MCF 10A (cell line): ENCODE data around the gene MYO18B. TPM values are rescaled to one million over a fixed set of nuclear protein-coding genes. Genes with fewer than 3 reads are reported as not detected.

ENCODE experiments used
- BruUV-seq: library from RNA; stranded (reverse); fragments of 400-500 nt; replicated peaks from 2 replicates; lab custom pipeline; 2021; lab: Mats Ljungman, UMichigan
- CTCF ChIA-PET: fragments of 300-600 bp; sonication (Branson Sonifier 250); formaldehyde crosslinking; extraction: SDS; loops from one replicate; lab custom pipeline; 2021; ENCODE audit warnings: antibody characterized with exemption, inconsistent platforms; lab: Yijun Ruan, JAX
- POLR2A ChIA-PET: fragments of 300-600, 350-650 bp; sonication (Branson Sonifier 250); formaldehyde crosslinking; extraction: SDS; loops from one replicate; lab custom pipeline; 2020; ENCODE audit warnings: antibody characterized with exemption, inconsistent platforms; lab: Yijun Ruan, JAX
- DNase-seq: peaks from one replicate; pipeline ENCODE4 v3.0.0-alpha.2; 2018; ENCODE audit not compliant: unreplicated experiment
- H3K27ac Mint-ChIP-seq: one replicate; pipeline ENCODE4 v1.8.0; 2022; ENCODE audit warnings: mild to moderate bottlenecking, low read depth, mixed read lengths; ENCODE audit not compliant: unreplicated experiment
- H3K27me3 Mint-ChIP-seq: one replicate; pipeline ENCODE4 v1.8.0; 2022; ENCODE audit warnings: mixed read lengths; ENCODE audit not compliant: insufficient read depth, unreplicated experiment
- H3K36me3 Mint-ChIP-seq: one replicate; pipeline ENCODE4 v1.8.0; 2022; ENCODE audit warnings: mild to moderate bottlenecking, moderate library complexity, mixed read lengths; ENCODE audit not compliant: insufficient read depth, unreplicated experiment
- H3K4me1 Mint-ChIP-seq: one replicate; pipeline ENCODE4 v1.8.0; 2022; ENCODE audit warnings: mixed read lengths; ENCODE audit not compliant: insufficient read depth, unreplicated experiment
- H3K4me3 Mint-ChIP-seq: one replicate; pipeline ENCODE4 v1.8.0; 2022; ENCODE audit warnings: mild to moderate bottlenecking, moderate library complexity, mixed read lengths; ENCODE audit not compliant: unreplicated experiment
- H3K9me3 Mint-ChIP-seq: one replicate; pipeline ENCODE4 v1.8.0; 2022; ENCODE audit warnings: mixed read lengths; ENCODE audit not compliant: unreplicated experiment
- CTCF ChIP-seq: fragments of 200-600 bp; IDR thresholded peaks from one replicate; pipeline ENCODE4 v1.8.0; 2022; ENCODE audit warnings: antibody characterized with exemption, mild to moderate bottlenecking; ENCODE audit not compliant: unreplicated experiment
- intact Hi-C: fragments of 100-400 bp; cut with micrococcal nuclease; formaldehyde crosslinking; loops from 2 replicates; pipeline ENCODE4 v1.14.1; 2022
- total RNA-seq: library from RNA; stranded (reverse); gene quantifications from 2 replicates; pipeline ENCODE4 v1.2.3, GENCODE V29; 2022

MYO18B gene
- total RNA-seq, 1 experiment from 2014 or later, result 0.07 TPM

GRCh38 chr22:25797498-25798290 is 55.7 kb downstream of the MYO18B start:
- Mint-ChIP-seq H3K4me3 (no peak overlapping the region), H3K27ac (no peak overlapping the region), H3K9me3 (no peaks in the 10 kb centered on the region), H3K4me1 (no peaks in the 10 kb centered on the region), H3K27me3 (no peaks in the 10 kb centered on the region), H3K36me3 (no peaks in the 10 kb centered on the region)
- POLR2A ChIA-PET, result no interaction called here
- TF ChIP-seq CTCF, result no peak
- DNase-seq, result no peak
- intact Hi-C loops, result no loop called here
- no TSS peak for BruUV-seq
- CTCF ChIA-PET, result no interaction called here

- ChIA-PET CTCF (no interaction called here), POLR2A (no interaction called here)
- intact Hi-C loops, result no loop called here
- H3K9me3 Mint-ChIP-seq, result no peaks in the 10 kb centered on the region
- no peak for DNase-seq
- no peaks in the 10 kb centered on the region for H3K4me1 Mint-ChIP-seq
- no TSS peak for BruUV-seq
- H3K36me3 Mint-ChIP-seq, result no peaks in the 10 kb centered on the region
- no peak overlapping the region for H3K27ac Mint-ChIP-seq
- peaks cover 24% of the 10 kb centered on the region for H3K27me3 Mint-ChIP-seq
- no peak for TF ChIP-seq CTCF
- H3K4me3 Mint-ChIP-seq, result no peak overlapping the region
Measured at GRCh38 chr22:25800766-25801165, 58.8 kb downstream of the MYO18B start.

GRCh38 chr22:25802018-25802417 is 60.0 kb downstream of the MYO18B start:
- intact Hi-C loops, result no loop called here
- no peak overlapping the region for H3K4me3 Mint-ChIP-seq
- ChIA-PET CTCF (interaction anchor here (1.0 kb wide), 1 partner anchor 528 kb away, joined by 3 read pairs; no protein-coding TSS in a partner anchor), POLR2A (interaction anchor here (0.8 kb wide), 1 partner anchor 10 kb away, joined by 3 read pairs; no protein-coding TSS in a partner anchor)
- TF ChIP-seq CTCF, result no peak
- H3K36me3 Mint-ChIP-seq, result no peaks in the 10 kb centered on the region
- H3K9me3 Mint-ChIP-seq, result no peaks in the 10 kb centered on the region
- no peak overlapping the region for H3K27ac Mint-ChIP-seq
- no peaks in the 10 kb centered on the region for H3K4me1 Mint-ChIP-seq
- DNase-seq, result no peak
- peaks cover 36% of the 10 kb centered on the region for H3K27me3 Mint-ChIP-seq
- no TSS peak for BruUV-seq

- no peaks in the 10 kb centered on the region for H3K9me3 Mint-ChIP-seq
- intact Hi-C loops, result no loop called here
- ChIA-PET CTCF (interaction anchor here (1.2 kb wide), 1 partner anchor 23 kb away, joined by 3 read pairs; no protein-coding TSS in a partner anchor), POLR2A (interaction anchor here (0.6 kb wide), 1 partner anchor 544 kb away, joined by 3 read pairs; no protein-coding TSS in a partner anchor)
- H3K27me3 Mint-ChIP-seq, result peaks cover 46% of the 10 kb centered on the region
- no peak overlapping the region for H3K27ac Mint-ChIP-seq
- no peak for TF ChIP-seq CTCF
- DNase-seq, result no peak
- no peaks in the 10 kb centered on the region for H3K36me3 Mint-ChIP-seq
- H3K4me3 Mint-ChIP-seq, result no peak overlapping the region
- BruUV-seq, result no TSS peak
- no peaks in the 10 kb centered on the region for H3K4me1 Mint-ChIP-seq
Measured at GRCh38 chr22:25804676-25805075, 62.7 kb downstream of the MYO18B start.
